Stomach (tissue), 9 donors: ENCODE data around the gene OTOG. TPM values are rescaled to one million over a fixed set of nuclear protein-coding genes. Genes with fewer than 3 reads are reported as not detected.

Source experiments
- DNase-seq, 2 donors: peaks; one replicate each; pipeline versions ENCODE4 v3.0.0 to v3.0.0-alpha.2; 2013 to 2019
- H3K27ac ChIP-seq, 5 donors: fragments of 200-600 bp in 4 of 5; sonication (generic) in 4 of 5; one replicate each; pipeline ENCODE4 v1.5.1; 2013 to 2019; ENCODE audit warnings: mild to moderate bottlenecking in 1 of 5, moderate library complexity in 1 of 5
- H3K27me3 ChIP-seq, 3 donors: fragments of 200-600 bp; sonication (generic); one replicate each; pipeline ENCODE4 v1.5.1; 2017 to 2019; ENCODE audit warnings: mixed run types in 1 of 3
- H3K36me3 ChIP-seq, 4 donors: fragments of 200-600 bp; sonication (generic); 1 replicate in 3 of 4; 2 replicates in 1 of 4; pipeline ENCODE4 v1.5.1; 2016 to 2019
- H3K4me1 ChIP-seq, 4 donors: fragments of 200-600 bp; sonication (generic); one replicate each; pipeline ENCODE4 v1.5.1; 2016 to 2019
- H3K4me3 ChIP-seq, 4 donors: fragments of 200-600 bp; sonication (generic) in 3 of 4; one replicate each; pipeline ENCODE4 v1.5.1; 2016 to 2019; ENCODE audit warnings: mild to moderate bottlenecking in 1 of 4
- H3K9me3 ChIP-seq, 4 donors: fragments of 200-600 bp; sonication (generic); one replicate each; pipeline ENCODE4 v1.5.1; 2016 to 2019
- EP300 ChIP-seq: sonication (generic); formaldehyde crosslinking; IDR thresholded peaks from one replicate; pipeline ENCODE4 v1.6.1; 2017; ENCODE audit warnings: antibody characterized with exemption
- POLR2A ChIP-seq, 4 donors: fragments of 450-650 bp; IDR thresholded peaks; one replicate each; pipeline ENCODE4 v1.6.1; 2016; ENCODE audit warnings: antibody characterized with exemption in 4 of 4, control low read depth in 2 of 4, mild to moderate bottlenecking in 1 of 4, moderate library complexity in 1 of 4
- POLR2AphosphoS5 ChIP-seq, 3 donors: sonication (generic); formaldehyde crosslinking; IDR thresholded peaks; one replicate each; pipeline ENCODE4 v1.6.1; 2016; ENCODE audit warnings: antibody characterized with exemption in 3 of 3
- WGBS, 5 donors: extraction: QIAGEN DNeasy Blood & Tissue Kit in 3 of 5; methylation state at CpG; one replicate each; pipeline versions ENCODE4 v1.1.5 to v1.1.7; 2013 to 2018; 5-methylcytosine and 5-hydroxymethylcytosine counted together
- intact Hi-C: fragments of 100-400 bp; cut with DNase I; formaldehyde crosslinking; loops from one replicate; pipeline ENCODE4 v1.15.1; 2023; ENCODE audit warnings: low total_unique reads
- polyA plus RNA-seq, 3 donors: library from polyadenylated mRNA; stranded (reverse); fragments of 200-250 nt; gene quantifications; one replicate each; pipeline ENCODE4 v1.2.3, GENCODE V29; 2013
- total RNA-seq, 5 donors: library from RNA; depleted of rRNA; stranded (reverse); fragments of >200 nt; gene quantifications; one replicate each; pipeline versions ENCODE4 v1.1.0 to v1.2.3, GENCODE V29; 2014 to 2016
- TF ChIP-seq, protein P1 (sequence below), 7 experiments: fragments of 450-650 bp in 4 of 7; fragments of 200-600 bp in 3 of 7; sonication (generic) in 3 of 7; IDR thresholded peaks; one replicate each; pipeline ENCODE4 v1.5.1; 2016 to 2019; ENCODE audit warnings: antibody characterized with exemption in 7 of 7, control low read depth in 2 of 7, mild to moderate bottlenecking in 1 of 7
- donor health status: healthy with polysubstance abuse.
- donor health status: Bipolar disorder and iron deficiency.
- donor health status: healthy.

OTOG gene
- total and polyA plus RNA-seq, 8 donors = not detected

DNA sequence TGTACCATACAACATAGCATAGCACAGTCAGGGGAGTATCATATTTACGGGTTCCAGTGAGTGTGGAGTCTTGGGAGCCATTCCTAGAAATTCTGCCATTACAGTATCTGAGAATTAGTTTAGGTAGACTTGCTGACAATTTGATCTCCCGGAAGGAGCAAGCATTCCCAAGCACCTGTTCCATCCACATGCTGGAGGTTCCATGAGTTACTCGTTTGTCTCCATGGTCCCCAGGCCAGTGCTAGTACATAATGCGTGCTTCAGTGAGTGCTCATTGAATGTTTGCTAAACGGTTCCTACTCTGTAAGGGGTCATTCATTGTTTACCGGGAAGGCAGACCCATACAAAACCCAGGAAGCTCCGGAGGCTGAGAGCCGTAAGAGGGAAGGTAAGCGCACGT is 144.9 kb downstream of the OTOG start:
- 35 to 53% (median 46%) methylated on average over 10 of the region's 10 CpGs for WGBS, 5 donors
- peaks cover 0 to 84% (median 30%) of the 10 kb centered on the region in 3 donors for H3K27me3 ChIP-seq
- no peak for DNase-seq
- H3K4me3 ChIP-seq = no peak overlapping the region
- no peaks in the 10 kb centered on the region for H3K36me3 ChIP-seq
- H3K9me3 ChIP-seq = no peaks in the 10 kb centered on the region
- intact Hi-C loops = no loop called here
- no peak overlapping the region for H3K27ac ChIP-seq
- TF ChIP-seq, protein P1, sequence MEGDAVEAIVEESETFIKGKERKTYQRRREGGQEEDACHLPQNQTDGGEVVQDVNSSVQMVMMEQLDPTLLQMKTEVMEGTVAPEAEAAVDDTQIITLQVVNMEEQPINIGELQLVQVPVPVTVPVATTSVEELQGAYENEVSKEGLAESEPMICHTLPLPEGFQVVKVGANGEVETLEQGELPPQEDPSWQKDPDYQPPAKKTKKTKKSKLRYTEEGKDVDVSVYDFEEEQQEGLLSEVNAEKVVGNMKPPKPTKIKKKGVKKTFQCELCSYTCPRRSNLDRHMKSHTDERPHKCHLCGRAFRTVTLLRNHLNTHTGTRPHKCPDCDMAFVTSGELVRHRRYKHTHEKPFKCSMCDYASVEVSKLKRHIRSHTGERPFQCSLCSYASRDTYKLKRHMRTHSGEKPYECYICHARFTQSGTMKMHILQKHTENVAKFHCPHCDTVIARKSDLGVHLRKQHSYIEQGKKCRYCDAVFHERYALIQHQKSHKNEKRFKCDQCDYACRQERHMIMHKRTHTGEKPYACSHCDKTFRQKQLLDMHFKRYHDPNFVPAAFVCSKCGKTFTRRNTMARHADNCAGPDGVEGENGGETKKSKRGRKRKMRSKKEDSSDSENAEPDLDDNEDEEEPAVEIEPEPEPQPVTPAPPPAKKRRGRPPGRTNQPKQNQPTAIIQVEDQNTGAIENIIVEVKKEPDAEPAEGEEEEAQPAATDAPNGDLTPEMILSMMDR (IDR thresholded peaks at IDR 0.05) = no peak
- no peak for TF ChIP-seq POLR2AphosphoS5 (IDR thresholded peaks at IDR 0.05)
- TF ChIP-seq POLR2A (IDR thresholded peaks at IDR 0.05) = no peak
- TF ChIP-seq EP300 = no peak
- H3K4me1 ChIP-seq = peaks cover 0 to 8% (median 0%) of the 10 kb centered on the region in 4 donors

- no peak for TF ChIP-seq EP300
- TF ChIP-seq, protein P1 (IDR thresholded peaks at IDR 0.05) = no peak
- TF ChIP-seq POLR2A (IDR thresholded peaks at IDR 0.05) = no peak
- no peak for TF ChIP-seq POLR2AphosphoS5 (IDR thresholded peaks at IDR 0.05)
- H3K9me3 ChIP-seq = no peaks in the 10 kb centered on the region
- peaks cover 0 to 8% (median 0%) of the 10 kb centered on the region in 4 donors for H3K4me1 ChIP-seq
- H3K4me3 ChIP-seq = no peak overlapping the region
- no peak overlapping the region for H3K27ac ChIP-seq
- 71 to 82% (median 76%) methylated on average over 4 to 7 of the region's 7 CpGs for WGBS, 5 donors
- no peak for DNase-seq
- H3K27me3 ChIP-seq = peaks cover 0 to 87% (median 32%) of the 10 kb centered on the region in 3 donors
- H3K36me3 ChIP-seq = no peaks in the 10 kb centered on the region
- intact Hi-C loops = no loop called here
These were observed 145.9 kb downstream of the OTOG start for GRCh38 chr11:17692931-17693330.

DNA sequence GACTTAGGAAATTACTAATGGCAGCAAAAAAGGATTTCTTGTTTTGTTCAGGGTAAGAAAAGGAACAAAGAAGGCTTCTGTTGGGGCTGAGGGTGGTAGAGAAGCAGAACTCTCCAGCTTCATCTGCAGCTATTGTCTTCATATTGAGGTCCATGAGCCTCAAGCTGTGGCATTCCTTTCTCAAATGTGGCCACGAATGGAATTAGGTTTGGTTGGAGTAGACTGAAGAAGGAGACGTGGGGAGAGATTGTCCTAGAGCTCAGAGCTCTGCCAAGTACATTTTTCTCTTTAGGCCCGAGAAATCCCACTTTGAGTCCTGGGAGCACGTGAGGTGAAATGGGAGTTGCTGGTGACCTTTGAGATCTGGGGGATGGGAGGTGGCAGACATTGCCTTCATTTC is 146.5 kb downstream of the OTOG start:
- Histone ChIP-seq H3K27me3 (peaks cover 0 to 81% (median 32%) of the 10 kb centered on the region in 3 donors), H3K4me1 (peaks cover 0 to 8% (median 0%) of the 10 kb centered on the region in 4 donors), H3K4me3 (no peak overlapping the region), H3K9me3 (no peaks in the 10 kb centered on the region), H3K36me3 (no peaks in the 10 kb centered on the region), H3K27ac (no peak overlapping the region)
- intact Hi-C loops = no loop called here
- WGBS, 5 donors = 62 to 75% (median 67%) methylated on average over 4 of the region's 4 CpGs
- DNase-seq = no peak
- no peak for TF ChIP-seq POLR2A (IDR thresholded peaks at IDR 0.05)
- no peak for TF ChIP-seq EP300
- TF ChIP-seq POLR2AphosphoS5 (IDR thresholded peaks at IDR 0.05) = no peak
- TF ChIP-seq, protein P1 (IDR thresholded peaks at IDR 0.05) = no peak

- no peak for TF ChIP-seq POLR2A (IDR thresholded peaks at IDR 0.05)
- no peak for TF ChIP-seq POLR2AphosphoS5 (IDR thresholded peaks at IDR 0.05)
- TF ChIP-seq, protein P1 (IDR thresholded peaks at IDR 0.05) = no peak
- TF ChIP-seq EP300 = no peak
- WGBS, 5 donors = 76 to 86% (median 84%) methylated on average over 9 to 10 of the region's 10 CpGs
- Histone ChIP-seq H3K27ac (no peak overlapping the region), H3K4me1 (peaks cover 0 to 8% (median 0%) of the 10 kb centered on the region in 4 donors), H3K9me3 (no peaks in the 10 kb centered on the region), H3K27me3 (peaks cover 0 to 80% (median 32%) of the 10 kb centered on the region in 3 donors), H3K4me3 (no peak overlapping the region), H3K36me3 (no peaks in the 10 kb centered on the region)
- no peak for DNase-seq
- intact Hi-C loops = no loop called here
These were observed 147.5 kb downstream of the OTOG start for GRCh38 chr11:17694494-17695110.
